Ovary (tissue), 3 donors: Measurements from ENCODE around the gene MRPL38.
A peak's percentile ranks its signal among the peaks of the same experiment; 100 is the strongest.

ENCODE experiments used
- EP300 ChIP-seq: sonication (generic); formaldehyde crosslinking; IDR thresholded peaks from one replicate; pipeline ENCODE4 v1.6.1; 2017; ENCODE audit warnings: antibody characterized with exemption
- POLR2A ChIP-seq: fragments of 450-650 bp; IDR thresholded peaks from one replicate; pipeline ENCODE4 v1.6.1; 2017; ENCODE audit warnings: antibody characterized with exemption, mild to moderate bottlenecking, moderate library complexity
- TF ChIP-seq, protein P1 (sequence below), 3 donors: fragments of 450-650 bp in 2 of 3; fragments of 200-600 bp in 1 of 3; IDR thresholded peaks; one replicate each; pipeline versions ENCODE4 v1.5.1 to v1.8.0; 2016 to 2022; ENCODE audit warnings: antibody characterized with exemption in 3 of 3, mild to moderate bottlenecking in 1 of 3
- donor health status: DM: no; HTN: no; CAD: no.

DNA sequence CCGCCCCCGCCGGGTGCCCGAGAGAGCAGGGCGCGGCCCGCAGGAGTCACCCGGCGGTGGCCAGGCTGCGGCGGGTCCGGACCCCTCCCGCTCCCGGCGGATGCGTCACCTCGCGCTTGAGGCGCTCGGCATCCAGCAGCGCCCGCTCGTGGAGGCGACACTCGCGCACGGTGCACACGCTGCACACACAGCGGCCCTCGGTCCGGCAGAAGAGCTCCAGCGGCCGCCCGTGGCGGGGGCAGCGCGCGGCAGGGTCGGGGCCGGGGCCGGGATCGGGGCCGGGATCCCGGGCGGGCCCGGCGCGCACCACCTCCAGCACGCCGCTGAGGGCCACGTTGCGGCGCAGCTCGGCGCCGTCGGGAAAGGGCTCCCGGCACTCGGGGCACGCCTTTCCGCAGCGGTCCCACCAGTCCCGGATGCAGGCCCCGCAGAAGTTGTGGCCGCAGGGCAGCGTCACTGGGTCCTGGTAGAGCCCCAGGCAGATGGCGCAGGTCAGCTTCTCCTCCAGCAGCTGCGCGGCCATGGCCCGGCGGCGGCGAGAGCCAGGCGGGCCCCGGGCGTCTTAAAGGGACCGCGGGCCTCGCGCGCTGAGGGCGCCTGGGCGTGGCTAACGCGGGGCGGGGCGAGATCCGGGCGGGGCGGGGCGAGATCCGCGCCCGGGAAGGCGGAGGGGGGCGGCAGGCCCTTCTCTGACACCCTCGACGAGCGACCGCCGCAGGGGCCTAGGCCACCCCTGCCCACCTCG, 8.1 kb downstream of the MRPL38 start, which contains the start of gene TRIM65:
- TF ChIP-seq, protein P1, sequence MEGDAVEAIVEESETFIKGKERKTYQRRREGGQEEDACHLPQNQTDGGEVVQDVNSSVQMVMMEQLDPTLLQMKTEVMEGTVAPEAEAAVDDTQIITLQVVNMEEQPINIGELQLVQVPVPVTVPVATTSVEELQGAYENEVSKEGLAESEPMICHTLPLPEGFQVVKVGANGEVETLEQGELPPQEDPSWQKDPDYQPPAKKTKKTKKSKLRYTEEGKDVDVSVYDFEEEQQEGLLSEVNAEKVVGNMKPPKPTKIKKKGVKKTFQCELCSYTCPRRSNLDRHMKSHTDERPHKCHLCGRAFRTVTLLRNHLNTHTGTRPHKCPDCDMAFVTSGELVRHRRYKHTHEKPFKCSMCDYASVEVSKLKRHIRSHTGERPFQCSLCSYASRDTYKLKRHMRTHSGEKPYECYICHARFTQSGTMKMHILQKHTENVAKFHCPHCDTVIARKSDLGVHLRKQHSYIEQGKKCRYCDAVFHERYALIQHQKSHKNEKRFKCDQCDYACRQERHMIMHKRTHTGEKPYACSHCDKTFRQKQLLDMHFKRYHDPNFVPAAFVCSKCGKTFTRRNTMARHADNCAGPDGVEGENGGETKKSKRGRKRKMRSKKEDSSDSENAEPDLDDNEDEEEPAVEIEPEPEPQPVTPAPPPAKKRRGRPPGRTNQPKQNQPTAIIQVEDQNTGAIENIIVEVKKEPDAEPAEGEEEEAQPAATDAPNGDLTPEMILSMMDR (IDR thresholded peaks at IDR 0.05), result peak in 2 of 3 donors; percentile 51 to 78
- TF ChIP-seq POLR2A (peak; percentile 68), EP300 (no peak)
